Measurements from ENCODE around the gene TGFB1. TPM values are rescaled to one million over a fixed set of nuclear protein-coding genes. Genes with fewer than 3 reads are reported as not detected.
A peak's percentile ranks its signal among the peaks of the same experiment; 100 is the strongest.

Gene TGFB1
- total RNA-seq, 1 experiment from 2014 or later, result 54.6 TPM

GRCh38 chr19:41395355-41395754 is 41.6 kb upstream of the TGFB1 start:
- Histone ChIP-seq H3K4me3 (replicated peaks in 1 of 2; ENCODE audit: low read depth in 1 of 2, low read length in 2 of 2) (no peak overlapping the region), H3K27ac (ENCODE audit: low read depth, low read length) (no peak overlapping the region), H3K4me1 (ENCODE audit: control insufficient read depth in 1 of 2, insufficient read depth in 2 of 2, low read length in 2 of 2) (peaks cover 12 to 21% of the 10 kb centered on the region in 2 experiments), H3K36me3 (ENCODE audit: control insufficient read depth in 1 of 2, insufficient read depth in 2 of 2, low read length in 2 of 2) (peaks cover 3 to 14% of the 10 kb centered on the region in 2 experiments; a peak in 3 of 4 replicates), H3K27me3 (ENCODE audit: insufficient read depth, low read length) (no peaks in the 10 kb centered on the region), H3K9me2 (ENCODE audit: insufficient read depth) (no peaks in the 10 kb centered on the region), H2AFZ (ENCODE audit: low read depth, low read length, poor library complexity, severe bottlenecking) (no peak overlapping the region), H3K9ac (ENCODE audit: low read length) (no peak overlapping the region), H4K20me1 (ENCODE audit: insufficient read depth) (no peaks in the 10 kb centered on the region), H3K4me2 (ENCODE audit: low read length) (peak overlapping the region; percentile 83; the same call in 1 of the 2 replicates), H3K9me3 (ENCODE audit: control insufficient read depth in 1 of 2, insufficient read depth in 1 of 2, low read depth in 1 of 2, low read length in 2 of 2) (no peaks in the 10 kb centered on the region), H3K79me2 (ENCODE audit: insufficient read depth, low read length) (peaks cover 42% of the 10 kb centered on the region)
- intact Hi-C loops (cut with micrococcal nuclease), result no loop called here
- CTCF ChIA-PET, result no interaction called here
- TF ChIP-seq CBX3 (IDR thresholded peaks at IDR 0.05; ENCODE audit: low read depth) (no peak), TCF7L2 (IDR thresholded peaks at IDR 0.05; ENCODE audit: borderline replicate concordance, extremely low read depth, insufficient read depth, insufficient read length) (no peak), ELF1 (IDR thresholded peaks at IDR 0.05; ENCODE audit: borderline replicate concordance, low read depth) (no peak)
- ATAC-seq (no peak), DNase-seq (ENCODE audit: low read depth, low spot score) (no peak)
- no TSS peak for BruUV-seq (replicated peaks)
- RAD21 ChIA-PET (ENCODE audit: low non-redundant PET in 1 of 2, low total read pairs in 2 of 2, uncharacterized antibody in 2 of 2, unreplicated experiment in 2 of 2), result no interaction called here
- POLR2A ChIA-PET, result no interaction called here

GRCh38 chr19:41392775-41393174 is 39.1 kb upstream of the TGFB1 start:
- ChIA-PET CTCF (no interaction called here), POLR2A (no interaction called here)
- peaks cover 2 to 11% of the 10 kb centered on the region in 2 experiments; a peak in 1 of 4 replicates for H3K4me1 ChIP-seq (ENCODE audit: control insufficient read depth in 1 of 2, insufficient read depth in 2 of 2, low read length in 2 of 2)
- TF ChIP-seq ELF1 (IDR thresholded peaks at IDR 0.05; ENCODE audit: borderline replicate concordance, low read depth) (no peak), ZFX (IDR thresholded peaks at IDR 0.05) (no peak), SRF (IDR thresholded peaks at IDR 0.05; ENCODE audit: low read depth) (no peak), CBX3 (IDR thresholded peaks at IDR 0.05; ENCODE audit: low read depth) (no peak), POLR2A (IDR thresholded peaks at IDR 0.05; ENCODE audit: borderline replicate concordance, extremely low read depth, insufficient read depth, insufficient read length) (no peak), JUND (IDR thresholded peaks at IDR 0.05) (no peak), CEBPB (IDR thresholded peaks at IDR 0.05; ENCODE audit: low read depth) (no peak), MAX (IDR thresholded peaks at IDR 0.05) (no peak), TCF7L2 (IDR thresholded peaks at IDR 0.05; ENCODE audit: borderline replicate concordance, extremely low read depth, insufficient read depth, insufficient read length) (no peak), POLR2AphosphoS5 (IDR thresholded peaks at IDR 0.05; ENCODE audit: low read depth, low read length) (no peak), EGR1 (IDR thresholded peaks at IDR 0.05; ENCODE audit: low read depth) (no peak), REST (IDR thresholded peaks at IDR 0.05; ENCODE audit: low read depth) (no peak), EZH2 (IDR thresholded peaks at IDR 0.05) (no peak), SIN3A (IDR thresholded peaks at IDR 0.05; ENCODE audit: low read depth) (no peak), ATF3 (IDR thresholded peaks at IDR 0.05) (no peak), YY1 (IDR thresholded peaks at IDR 0.05; ENCODE audit: extremely low read depth, insufficient replicate concordance, low read depth, low read length) (no peak)

More at GRCh38 chr19:41392775-41393174, 39.1 kb upstream of the TGFB1 start:
- no peaks in the 10 kb centered on the region for H4K20me1 ChIP-seq (ENCODE audit: insufficient read depth)
- no TSS peak for BruUV-seq (replicated peaks)
- H3K27me3 ChIP-seq (ENCODE audit: insufficient read depth, low read length), result no peaks in the 10 kb centered on the region
- H3K4me2 ChIP-seq (ENCODE audit: low read length), result no peak overlapping the region
- no peak overlapping the region for H3K9ac ChIP-seq (ENCODE audit: low read length)
- no peak for DNase-seq (ENCODE audit: low read depth, low spot score)
- intact Hi-C loops (cut with micrococcal nuclease), result no loop called here
- H3K9me3 ChIP-seq (ENCODE audit: control insufficient read depth in 1 of 2, insufficient read depth in 1 of 2, low read depth in 1 of 2, low read length in 2 of 2), result no peaks in the 10 kb centered on the region
- no peak overlapping the region for H2AFZ ChIP-seq (ENCODE audit: low read depth, low read length, poor library complexity, severe bottlenecking)
- H3K9me2 ChIP-seq (ENCODE audit: insufficient read depth), result no peaks in the 10 kb centered on the region
- ATAC-seq, result no peak
- H3K4me3 ChIP-seq (replicated peaks in 1 of 2; ENCODE audit: low read depth in 1 of 2, low read length in 2 of 2), result no peak overlapping the region
- RAD21 ChIA-PET (ENCODE audit: low non-redundant PET in 1 of 2, low total read pairs in 2 of 2, uncharacterized antibody in 2 of 2, unreplicated experiment in 2 of 2), result no interaction called here
- H3K79me2 ChIP-seq (ENCODE audit: insufficient read depth, low read length), result peaks cover 23% of the 10 kb centered on the region
- H3K27ac ChIP-seq (ENCODE audit: low read depth, low read length), result no peak overlapping the region
- peaks cover 10 to 17% of the 10 kb centered on the region in 2 experiments; a peak in 3 of 4 replicates for H3K36me3 ChIP-seq (ENCODE audit: control insufficient read depth in 1 of 2, insufficient read depth in 2 of 2, low read length in 2 of 2)
